Stimulated activated CD4-positive, alpha-beta T cell treated with anti-CD3 and anti-CD28 coated beads, Interleukin-4, amount 100 ng/mL, for 48 hours (primary cell): ENCODE results near the gene BOLA2.
A peak's percentile ranks its signal among the peaks of the same experiment; 100 is the strongest.
"Not testable (repeated sequence)": the region's sequence is repeated elsewhere in the genome, so short reads cannot be mapped to it uniquely, and the experiment has no call there.

Experiments
- DNase-seq, 2 donors: peaks; one replicate each; pipeline ENCODE4 v3.0.0-alpha.2; 2020; ENCODE audit warnings: low read depth in 2 of 2

BOLA2 gene

GRCh38 chr16:29454269-29454668 lies at the start of gene BOLA2, which contains the start of gene SLX1B:
Gene BOLA2, minus strand, starts transcription at chr16:29454351. Its CDS starts 98 bp downstream, at chr16:29454253.
Gene SLX1B, plus strand, starts transcription at chr16:29454533.
- DNase-seq: not testable (repeated sequence)

GRCh38 chr16:29482276-29482675 lies 28.1 kb upstream of the BOLA2 start:
- not testable (repeated sequence) for DNase-seq

- DNase-seq: not testable (repeated sequence)
Measured at GRCh38 chr16:29472065-29472464, 17.9 kb upstream of the BOLA2 start.

- DNase-seq: peak; percentile 1 to 2
Measured at GRCh38 chr16:29469660-29470059, 15.5 kb upstream of the BOLA2 start.

- not testable (repeated sequence) for DNase-seq
Measured at GRCh38 chr16:29467654-29468366, 13.7 kb upstream of the BOLA2 start.

- DNase-seq: not testable (repeated sequence)
Measured at GRCh38 chr16:29466904-29467303, 12.8 kb upstream of the BOLA2 start.

GRCh38 chr16:29465985-29466824 lies 12.1 kb upstream of the BOLA2 start:
- not testable (repeated sequence) for DNase-seq

GRCh38 chr16:29460647-29461030 lies 6.5 kb upstream of the BOLA2 start:
- not testable (repeated sequence) for DNase-seq

GRCh38 chr16:29459706-29460646 lies 5.8 kb upstream of the BOLA2 start, which contains the start of gene SULT1A4:
Gene SULT1A4, plus strand, starts transcription at chr16:29459913. Its CDS starts 1,473 bp downstream, at chr16:29461386.
- DNase-seq: not testable (repeated sequence)

GRCh38 chr16:29457660-29458059 lies 3.5 kb upstream of the BOLA2 start:
- not testable (repeated sequence) for DNase-seq

GRCh38 chr16:29454828-29455227 lies 677 bp upstream of the BOLA2 start:
- DNase-seq: not testable (repeated sequence)

GRCh38 chr16:29453754-29454153 lies 397 bp downstream of the BOLA2 start:
- not testable (repeated sequence) for DNase-seq

GRCh38 chr16:29425390-29425789 lies 28.8 kb downstream of the BOLA2 start:
- not testable (repeated sequence) for DNase-seq

GRCh38 chr16:29423587-29423986 lies 30.6 kb downstream of the BOLA2 start:
- not testable (repeated sequence) for DNase-seq

GRCh38 chr16:29405249-29405648 lies 48.9 kb downstream of the BOLA2 start:
- DNase-seq: not testable (repeated sequence)
